ENCODE measurements around the gene SH3TC2. TPM values are rescaled to one million over a fixed set of nuclear protein-coding genes. Genes with fewer than 3 reads are reported as not detected.

Gene SH3TC2
- total RNA-seq, 1 experiment from 2014 or later, result 32.0 TPM

DNA sequence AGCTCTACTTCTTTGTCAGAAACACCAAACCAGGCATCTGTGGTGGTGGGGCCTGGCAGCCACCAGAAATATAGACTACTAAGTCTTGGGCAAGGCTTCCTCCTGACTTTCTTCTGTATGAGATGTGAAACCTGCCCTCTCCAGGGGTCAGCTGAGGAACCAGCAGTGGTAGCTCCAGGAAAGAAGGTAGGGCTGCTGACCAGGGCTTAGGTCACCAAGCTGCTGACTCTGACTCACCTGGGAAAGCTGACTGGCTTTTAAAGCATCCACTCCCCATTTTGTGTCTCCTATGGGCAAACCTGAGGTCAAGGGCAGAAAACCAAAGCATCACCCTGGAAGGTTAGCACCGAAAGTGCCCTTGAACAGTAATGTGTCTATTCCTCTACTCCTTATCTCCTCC lies 10.4 kb upstream of the SH3TC2 start:
- Histone ChIP-seq H2AFZ (ENCODE audit: low read length) (no peak overlapping the region), H3K27me3 (ENCODE audit: low read length) (no peaks in the 10 kb centered on the region), H3K4me1 (ENCODE audit: insufficient read depth, low read length) (peaks cover 53% of the 10 kb centered on the region), H3K4me3 (ENCODE audit: low read length) (no peak overlapping the region), H3K9me2 (replicated peaks; ENCODE audit: low read length) (no peaks in the 10 kb centered on the region), H3K79me2 (ENCODE audit: low read length) (no peaks in the 10 kb centered on the region), H4K20me1 (ENCODE audit: low read length) (no peaks in the 10 kb centered on the region), H3F3A (ENCODE audit: low read length, unreplicated experiment) (peaks cover 17% of the 10 kb centered on the region), H3K4me2 (ENCODE audit: low read length) (peak overlapping the region; percentile 58), H3K27ac (ENCODE audit: low read length) (peak overlapping the region; percentile 82), H3K9me3 (ENCODE audit: low read length) (no peaks in the 10 kb centered on the region), H3K9ac (ENCODE audit: low read length) (peak overlapping the region; percentile 50), H3K36me3 (ENCODE audit: low read depth, low read length) (no peaks in the 10 kb centered on the region)
- intact Hi-C loops (cut with micrococcal nuclease), result loop anchor here (2.0 kb wide), 1 partner anchor 70 kb away; no protein-coding TSS in a partner anchor
- BruUV-seq (replicated peaks), result no TSS peak
- TF ChIP-seq, protein P1, sequence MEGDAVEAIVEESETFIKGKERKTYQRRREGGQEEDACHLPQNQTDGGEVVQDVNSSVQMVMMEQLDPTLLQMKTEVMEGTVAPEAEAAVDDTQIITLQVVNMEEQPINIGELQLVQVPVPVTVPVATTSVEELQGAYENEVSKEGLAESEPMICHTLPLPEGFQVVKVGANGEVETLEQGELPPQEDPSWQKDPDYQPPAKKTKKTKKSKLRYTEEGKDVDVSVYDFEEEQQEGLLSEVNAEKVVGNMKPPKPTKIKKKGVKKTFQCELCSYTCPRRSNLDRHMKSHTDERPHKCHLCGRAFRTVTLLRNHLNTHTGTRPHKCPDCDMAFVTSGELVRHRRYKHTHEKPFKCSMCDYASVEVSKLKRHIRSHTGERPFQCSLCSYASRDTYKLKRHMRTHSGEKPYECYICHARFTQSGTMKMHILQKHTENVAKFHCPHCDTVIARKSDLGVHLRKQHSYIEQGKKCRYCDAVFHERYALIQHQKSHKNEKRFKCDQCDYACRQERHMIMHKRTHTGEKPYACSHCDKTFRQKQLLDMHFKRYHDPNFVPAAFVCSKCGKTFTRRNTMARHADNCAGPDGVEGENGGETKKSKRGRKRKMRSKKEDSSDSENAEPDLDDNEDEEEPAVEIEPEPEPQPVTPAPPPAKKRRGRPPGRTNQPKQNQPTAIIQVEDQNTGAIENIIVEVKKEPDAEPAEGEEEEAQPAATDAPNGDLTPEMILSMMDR (conservative IDR thresholded peaks at IDR 0.05; ENCODE audit: low read depth, low read length), result no peak
- TF ChIP-seq EZH2 (IDR thresholded peaks at IDR 0.05; ENCODE audit: low read length, unreplicated experiment), result no peak
- no peak for TF ChIP-seq EZH2phosphoT487 (IDR thresholded peaks at IDR 0.05; ENCODE audit: borderline replicate concordance, low read length)
- DNase-seq (peak; percentile 88), ATAC-seq (peak; percentile 71)
- ChIA-PET POLR2A (ENCODE audit: unreplicated experiment) (interaction anchor here (0.6 to 1.3 kb wide), 8 partner anchors 11 to 234 kb away, joined by 3 to 11 read pairs (median 4); partner anchors contain the start of gene SH3TC2), CTCF (interaction anchor here (0.5 to 2.5 kb wide), 7 partner anchors 10 to 339 kb away, joined by 3 to 16 read pairs (median 4); partner anchors contain the start of gene SH3TC2)

DNA sequence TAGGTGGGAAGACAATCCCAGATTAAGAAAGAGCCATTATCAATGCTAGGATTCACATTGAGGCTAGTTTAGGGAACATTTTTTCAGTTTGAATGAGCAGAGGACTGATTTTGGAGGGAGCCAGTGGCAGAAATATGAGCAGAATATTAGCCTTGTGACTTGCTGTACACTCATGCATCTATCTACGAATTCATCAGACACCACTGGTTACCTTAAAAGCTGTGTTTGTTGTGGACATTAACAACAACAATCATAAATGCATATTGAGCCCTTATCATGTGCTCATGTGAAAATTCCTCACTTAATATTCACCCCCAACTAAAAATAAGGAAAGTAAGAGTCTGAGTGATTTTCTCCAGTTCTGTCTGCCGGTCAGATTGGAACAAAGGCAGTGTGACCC lies 9.9 kb upstream of the SH3TC2 start:
- H3K9me3 ChIP-seq (ENCODE audit: low read length), result no peaks in the 10 kb centered on the region
- peaks cover 17% of the 10 kb centered on the region for H3F3A ChIP-seq (ENCODE audit: low read length, unreplicated experiment)
- intact Hi-C loops (cut with micrococcal nuclease), result loop anchor here (2.0 kb wide), 1 partner anchor 70 kb away; no protein-coding TSS in a partner anchor
- no peak overlapping the region for H2AFZ ChIP-seq (ENCODE audit: low read length)
- H3K9ac ChIP-seq (ENCODE audit: low read length), result peak overlapping the region; percentile 50
- H3K79me2 ChIP-seq (ENCODE audit: low read length), result no peaks in the 10 kb centered on the region
- ChIA-PET CTCF (interaction anchor here (0.5 to 2.5 kb wide), 5 partner anchors 10 to 342 kb away, joined by 3 to 16 read pairs (median 4); partner anchors contain the start of gene SH3TC2), POLR2A (ENCODE audit: unreplicated experiment) (interaction anchor here (0.6 to 1.3 kb wide), 4 partner anchors 10 to 70 kb away, joined by 3 to 10 read pairs (median 6); partner anchors contain the start of gene SH3TC2)
- H3K27me3 ChIP-seq (ENCODE audit: low read length), result no peaks in the 10 kb centered on the region
- H3K9me2 ChIP-seq (replicated peaks; ENCODE audit: low read length), result no peaks in the 10 kb centered on the region
- ATAC-seq, result peak; percentile 3
- H4K20me1 ChIP-seq (ENCODE audit: low read length), result no peaks in the 10 kb centered on the region
- peak; percentile 54 for DNase-seq
- H3K36me3 ChIP-seq (ENCODE audit: low read depth, low read length), result no peaks in the 10 kb centered on the region
- H3K4me2 ChIP-seq (ENCODE audit: low read length), result peak overlapping the region; percentile 58
- H3K4me1 ChIP-seq (ENCODE audit: insufficient read depth, low read length), result peaks cover 53% of the 10 kb centered on the region
- TF ChIP-seq EZH2 (IDR thresholded peaks at IDR 0.05; ENCODE audit: low read length, unreplicated experiment) (no peak), EZH2phosphoT487 (IDR thresholded peaks at IDR 0.05; ENCODE audit: borderline replicate concordance, low read length) (no peak)
- TF ChIP-seq, protein P1 (conservative IDR thresholded peaks at IDR 0.05; ENCODE audit: low read depth, low read length), result no peak
- BruUV-seq (replicated peaks), result TSS peak; percentile 83
- no peak overlapping the region for H3K4me3 ChIP-seq (ENCODE audit: low read length)
- H3K27ac ChIP-seq (ENCODE audit: low read length), result peak overlapping the region; percentile 82

DNA sequence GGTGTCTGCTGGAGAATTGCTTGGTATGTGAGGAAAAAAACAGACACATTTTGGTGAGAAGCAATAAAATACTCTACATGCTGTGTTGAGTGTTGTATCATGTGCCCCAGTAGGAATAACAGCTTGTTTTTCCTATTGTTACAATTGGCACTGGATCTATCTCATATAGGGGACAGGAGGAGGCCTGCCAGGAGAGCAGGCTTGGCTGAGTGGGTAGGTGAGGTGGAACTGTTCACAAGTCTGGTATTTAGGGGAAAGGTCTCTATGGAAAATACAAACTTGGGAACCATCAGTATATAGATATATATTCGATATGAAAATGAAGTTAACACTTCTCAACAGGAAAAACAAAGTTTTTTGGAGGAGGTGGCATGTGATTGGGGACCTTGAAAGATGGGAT lies 9.5 kb upstream of the SH3TC2 start:
- DNase-seq, result peak; percentile 85
- peak overlapping the region; percentile 58 for H3K4me2 ChIP-seq (ENCODE audit: low read length)
- peak overlapping the region; percentile 82 for H3K27ac ChIP-seq (ENCODE audit: low read length)
- peak; percentile 39 for ATAC-seq
- POLR2A ChIA-PET (ENCODE audit: unreplicated experiment), result interaction anchor here (0.6 to 1.2 kb wide), 4 partner anchors 20 to 76 kb away, joined by 3 to 7 read pairs (median 3); no protein-coding TSS in a partner anchor
- H3K36me3 ChIP-seq (ENCODE audit: low read depth, low read length), result no peaks in the 10 kb centered on the region
- peaks cover 17% of the 10 kb centered on the region for H3F3A ChIP-seq (ENCODE audit: low read length, unreplicated experiment)
- H3K27me3 ChIP-seq (ENCODE audit: low read length), result no peaks in the 10 kb centered on the region
- no peak for TF ChIP-seq EZH2phosphoT487 (IDR thresholded peaks at IDR 0.05; ENCODE audit: borderline replicate concordance, low read length)
- TF ChIP-seq EZH2 (IDR thresholded peaks at IDR 0.05; ENCODE audit: low read length, unreplicated experiment), result no peak
- TF ChIP-seq, protein P1 (conservative IDR thresholded peaks at IDR 0.05; ENCODE audit: low read depth, low read length), result no peak
- intact Hi-C loops (cut with micrococcal nuclease), result loop anchor here (2.0 kb wide), 1 partner anchor 70 kb away; no protein-coding TSS in a partner anchor
- no TSS peak for BruUV-seq (replicated peaks)
- no peak overlapping the region for H3K4me3 ChIP-seq (ENCODE audit: low read length)
- no peaks in the 10 kb centered on the region for H3K9me3 ChIP-seq (ENCODE audit: low read length)
- H4K20me1 ChIP-seq (ENCODE audit: low read length), result no peaks in the 10 kb centered on the region
- H3K79me2 ChIP-seq (ENCODE audit: low read length), result no peaks in the 10 kb centered on the region
- H2AFZ ChIP-seq (ENCODE audit: low read length), result no peak overlapping the region
- H3K9ac ChIP-seq (ENCODE audit: low read length), result peak overlapping the region; percentile 50
- peaks cover 53% of the 10 kb centered on the region for H3K4me1 ChIP-seq (ENCODE audit: insufficient read depth, low read length)
- CTCF ChIA-PET, result interaction anchor here (1.2 to 2.5 kb wide), 4 partner anchors 9 to 341 kb away, joined by 3 to 16 read pairs (median 8); partner anchors contain the start of gene SH3TC2
- no peaks in the 10 kb centered on the region for H3K9me2 ChIP-seq (replicated peaks; ENCODE audit: low read length)
